Measurements from ENCODE around the gene SEMA5A. TPM values are rescaled to one million over a fixed set of nuclear protein-coding genes. Genes with fewer than 3 reads are reported as not detected.

Gene SEMA5A
- polyA plus RNA-seq, 1 donor from 2014 or later = 3.2 TPM

DNA sequence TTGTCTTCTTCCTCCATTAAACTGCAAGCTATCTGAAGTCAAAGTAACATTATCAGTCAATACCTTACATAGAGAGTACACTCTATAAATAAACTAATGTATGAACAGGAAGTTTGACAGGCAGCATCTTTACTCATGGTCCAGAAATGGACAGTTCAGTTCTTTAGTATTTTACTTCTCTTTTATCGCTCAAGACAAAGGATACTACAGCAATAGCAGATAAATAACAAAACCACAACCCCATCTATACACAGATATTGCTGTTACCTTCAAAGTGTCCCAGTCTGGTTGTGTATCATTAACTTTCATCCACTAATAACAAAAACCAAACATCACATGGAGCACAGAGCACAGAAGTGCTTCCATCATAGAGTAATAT, 46.4 kb downstream of the SEMA5A start:
- Histone ChIP-seq H3K4me3 (ENCODE audit: low read length) (no peak overlapping the region), H2AFZ (ENCODE audit: low read depth, low read length) (no peak overlapping the region), H3F3A (ENCODE audit: insufficient read depth, low read length, poor library complexity, severe bottlenecking) (no peaks in the 10 kb centered on the region), H3K9ac (ENCODE audit: low read length) (no peak overlapping the region), H3K27ac (ENCODE audit: low read length) (no peak overlapping the region), H3K79me2 (replicated peaks; ENCODE audit: insufficient read depth, low read length) (no peaks in the 10 kb centered on the region), H3K9me2 (ENCODE audit: insufficient read depth, low read length) (no peaks in the 10 kb centered on the region), H3K4me2 (ENCODE audit: low read length) (no peak overlapping the region), H3K9me3 (ENCODE audit: low read length) (no peaks in the 10 kb centered on the region), H3K36me3 (ENCODE audit: insufficient read depth, low read length) (no peaks in the 10 kb centered on the region), H3K27me3 (ENCODE audit: insufficient read depth, low read depth, low read length) (no peaks in the 10 kb centered on the region), H4K20me1 (ENCODE audit: insufficient read depth) (no peaks in the 10 kb centered on the region)
- no peak for TF ChIP-seq TAF1 (IDR thresholded peaks at IDR 0.05; ENCODE audit: low read depth)

DNA sequence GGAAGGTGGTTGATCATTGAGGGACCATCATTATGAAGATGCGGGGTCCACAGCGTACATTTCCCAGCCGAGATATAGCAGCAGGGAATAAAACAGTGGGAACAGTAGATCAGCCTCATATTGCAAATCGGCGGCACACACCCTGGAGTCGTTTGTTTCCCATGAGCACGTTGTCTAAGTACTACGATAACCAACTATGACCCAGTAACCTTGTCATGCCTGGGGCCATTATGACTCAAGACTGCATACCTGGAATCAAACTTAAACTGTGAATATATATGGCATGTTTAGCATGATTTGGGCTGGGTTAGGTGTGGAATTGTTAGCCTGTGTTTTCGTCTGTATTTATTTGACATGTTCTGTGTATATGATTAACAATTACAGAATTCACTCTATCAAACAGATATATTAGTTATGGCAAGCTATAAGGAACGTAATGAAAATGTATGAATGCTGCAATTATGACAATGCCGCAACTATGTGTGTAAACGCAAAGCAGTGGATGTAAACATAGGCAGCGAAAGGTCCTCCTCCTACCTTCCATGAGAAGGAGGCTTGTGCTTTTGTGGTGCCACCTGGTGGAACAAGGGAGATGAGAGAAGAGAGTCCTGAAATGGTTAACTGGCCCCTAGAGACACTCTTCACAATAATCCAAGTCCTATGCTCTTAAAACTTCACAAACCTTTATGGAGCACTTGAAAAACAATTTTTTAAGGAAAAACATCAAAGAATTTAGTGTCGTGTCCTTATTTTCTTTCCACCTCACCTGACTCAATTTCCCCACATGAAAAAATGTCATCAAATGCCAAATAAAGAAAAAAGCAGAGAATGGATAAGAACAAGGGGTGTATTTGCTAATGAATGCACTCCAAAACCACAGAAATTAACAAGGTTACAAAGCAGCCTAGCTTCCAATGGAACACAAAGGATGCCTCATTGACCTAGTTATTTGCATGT, 47.1 kb downstream of the SEMA5A start:
- Histone ChIP-seq H3K4me3 (ENCODE audit: low read length) (no peak overlapping the region), H3K9me3 (ENCODE audit: low read length) (no peaks in the 10 kb centered on the region), H3K27me3 (ENCODE audit: insufficient read depth, low read depth, low read length) (no peaks in the 10 kb centered on the region), H3K9me2 (ENCODE audit: insufficient read depth, low read length) (no peaks in the 10 kb centered on the region), H3K9ac (ENCODE audit: low read length) (no peak overlapping the region), H3K4me2 (ENCODE audit: low read length) (no peak overlapping the region), H3F3A (ENCODE audit: insufficient read depth, low read length, poor library complexity, severe bottlenecking) (no peaks in the 10 kb centered on the region), H3K79me2 (replicated peaks; ENCODE audit: insufficient read depth, low read length) (no peaks in the 10 kb centered on the region), H2AFZ (ENCODE audit: low read depth, low read length) (no peak overlapping the region), H3K36me3 (ENCODE audit: insufficient read depth, low read length) (no peaks in the 10 kb centered on the region), H4K20me1 (ENCODE audit: insufficient read depth) (no peaks in the 10 kb centered on the region), H3K27ac (ENCODE audit: low read length) (no peak overlapping the region)
- TF ChIP-seq POLR2AphosphoS5 (IDR thresholded peaks at IDR 0.05) (no peak), EZH2 (IDR thresholded peaks at IDR 0.05; ENCODE audit: borderline replicate concordance, insufficient read depth, low read length, poor library complexity, severe bottlenecking) (no peak), TAF1 (IDR thresholded peaks at IDR 0.05; ENCODE audit: low read depth) (no peak), RAD21 (conservative IDR thresholded peaks at IDR 0.05) (no peak), EP300 (conservative IDR thresholded peaks at IDR 0.05; ENCODE audit: poor library complexity, severe bottlenecking) (no peak), SMC3 (conservative IDR thresholded peaks at IDR 0.05; ENCODE audit: poor library complexity) (no peak), MXI1 (conservative IDR thresholded peaks at IDR 0.05; ENCODE audit: poor library complexity, severe bottlenecking) (no peak)
- TF ChIP-seq, protein P1, sequence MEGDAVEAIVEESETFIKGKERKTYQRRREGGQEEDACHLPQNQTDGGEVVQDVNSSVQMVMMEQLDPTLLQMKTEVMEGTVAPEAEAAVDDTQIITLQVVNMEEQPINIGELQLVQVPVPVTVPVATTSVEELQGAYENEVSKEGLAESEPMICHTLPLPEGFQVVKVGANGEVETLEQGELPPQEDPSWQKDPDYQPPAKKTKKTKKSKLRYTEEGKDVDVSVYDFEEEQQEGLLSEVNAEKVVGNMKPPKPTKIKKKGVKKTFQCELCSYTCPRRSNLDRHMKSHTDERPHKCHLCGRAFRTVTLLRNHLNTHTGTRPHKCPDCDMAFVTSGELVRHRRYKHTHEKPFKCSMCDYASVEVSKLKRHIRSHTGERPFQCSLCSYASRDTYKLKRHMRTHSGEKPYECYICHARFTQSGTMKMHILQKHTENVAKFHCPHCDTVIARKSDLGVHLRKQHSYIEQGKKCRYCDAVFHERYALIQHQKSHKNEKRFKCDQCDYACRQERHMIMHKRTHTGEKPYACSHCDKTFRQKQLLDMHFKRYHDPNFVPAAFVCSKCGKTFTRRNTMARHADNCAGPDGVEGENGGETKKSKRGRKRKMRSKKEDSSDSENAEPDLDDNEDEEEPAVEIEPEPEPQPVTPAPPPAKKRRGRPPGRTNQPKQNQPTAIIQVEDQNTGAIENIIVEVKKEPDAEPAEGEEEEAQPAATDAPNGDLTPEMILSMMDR (IDR thresholded peaks at IDR 0.05; ENCODE audit: poor library complexity, severe bottlenecking) = no peak
- TF ChIP-seq, protein P2, sequence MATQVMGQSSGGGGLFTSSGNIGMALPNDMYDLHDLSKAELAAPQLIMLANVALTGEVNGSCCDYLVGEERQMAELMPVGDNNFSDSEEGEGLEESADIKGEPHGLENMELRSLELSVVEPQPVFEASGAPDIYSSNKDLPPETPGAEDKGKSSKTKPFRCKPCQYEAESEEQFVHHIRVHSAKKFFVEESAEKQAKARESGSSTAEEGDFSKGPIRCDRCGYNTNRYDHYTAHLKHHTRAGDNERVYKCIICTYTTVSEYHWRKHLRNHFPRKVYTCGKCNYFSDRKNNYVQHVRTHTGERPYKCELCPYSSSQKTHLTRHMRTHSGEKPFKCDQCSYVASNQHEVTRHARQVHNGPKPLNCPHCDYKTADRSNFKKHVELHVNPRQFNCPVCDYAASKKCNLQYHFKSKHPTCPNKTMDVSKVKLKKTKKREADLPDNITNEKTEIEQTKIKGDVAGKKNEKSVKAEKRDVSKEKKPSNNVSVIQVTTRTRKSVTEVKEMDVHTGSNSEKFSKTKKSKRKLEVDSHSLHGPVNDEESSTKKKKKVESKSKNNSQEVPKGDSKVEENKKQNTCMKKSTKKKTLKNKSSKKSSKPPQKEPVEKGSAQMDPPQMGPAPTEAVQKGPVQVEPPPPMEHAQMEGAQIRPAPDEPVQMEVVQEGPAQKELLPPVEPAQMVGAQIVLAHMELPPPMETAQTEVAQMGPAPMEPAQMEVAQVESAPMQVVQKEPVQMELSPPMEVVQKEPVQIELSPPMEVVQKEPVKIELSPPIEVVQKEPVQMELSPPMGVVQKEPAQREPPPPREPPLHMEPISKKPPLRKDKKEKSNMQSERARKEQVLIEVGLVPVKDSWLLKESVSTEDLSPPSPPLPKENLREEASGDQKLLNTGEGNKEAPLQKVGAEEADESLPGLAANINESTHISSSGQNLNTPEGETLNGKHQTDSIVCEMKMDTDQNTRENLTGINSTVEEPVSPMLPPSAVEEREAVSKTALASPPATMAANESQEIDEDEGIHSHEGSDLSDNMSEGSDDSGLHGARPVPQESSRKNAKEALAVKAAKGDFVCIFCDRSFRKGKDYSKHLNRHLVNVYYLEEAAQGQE (IDR thresholded peaks at IDR 0.05; ENCODE audit: borderline replicate concordance) = no peak
